SH-SY5Y (cell line): Measurements from ENCODE around the gene ZNF440.

ENCODE experiments used
- GATA2 ChIP-seq: IDR thresholded peaks from 2 replicates; pipeline ENCODE4 v1.6.1; 2011; ENCODE audit warnings: mild to moderate bottlenecking, low read depth, low read length
- GATA3 ChIP-seq: IDR thresholded peaks from 2 replicates; pipeline ENCODE4 v1.6.1; 2011; ENCODE audit warnings: low read depth, mild to moderate bottlenecking, low read length, moderate library complexity

- TF ChIP-seq GATA3: no peak
- no peak for TF ChIP-seq GATA2
Measured at GRCh38 chr19:11821474-11822109, 7.5 kb downstream of the ZNF440 start.
